Activated T-cell treated with anti-CD3 and anti-CD28 coated beads, Interleukin-2, amount 50 U/mL, for 4 hours (primary cell): ENCODE data around the gene BRD1. TPM values are rescaled to one million over a fixed set of nuclear protein-coding genes. Genes with fewer than 3 reads are reported as not detected.
"Not testable (repeated sequence)": the region's sequence is repeated elsewhere in the genome, so short reads cannot be mapped to it uniquely, and the experiment has no call there.

Experiments used
- ATAC-seq, 2 donors: fragments of 200-7000 bp; cut with Tn5 transposase; one replicate each; pipeline ENCODE4 v1.10.0; 2021
- DNase-seq: peaks from one replicate; pipeline ENCODE4 v3.0.0-alpha.2; 2020
- H3K27me3 Mint-ChIP-seq: one replicate; pipeline ENCODE4 v1.8.0; 2021; ENCODE audit warnings: low read depth, mixed read lengths
- H3K36me3 Mint-ChIP-seq: one replicate; pipeline ENCODE4 v1.8.0; 2022; ENCODE audit warnings: mixed read lengths; ENCODE audit not compliant: insufficient read depth
- H3K4me1 Mint-ChIP-seq: one replicate; pipeline ENCODE4 v1.8.0; 2021; ENCODE audit warnings: low read depth, mixed read lengths
- H3K4me3 Mint-ChIP-seq: one replicate; pipeline ENCODE4 v1.8.0; 2021; ENCODE audit warnings: mild to moderate bottlenecking, moderate library complexity, mixed read lengths
- H3K9me3 Mint-ChIP-seq: one replicate; pipeline ENCODE4 v1.8.0; 2021; ENCODE audit warnings: mixed read lengths
- total RNA-seq, 3 donors: library from RNA; stranded (reverse); gene quantifications; one replicate each; pipeline ENCODE4 v1.2.1, GENCODE V29; 2021

Gene BRD1
- total RNA-seq, 3 donors from 2014 or later: 26.8 to 34.9 (median 32.3) TPM

DNA sequence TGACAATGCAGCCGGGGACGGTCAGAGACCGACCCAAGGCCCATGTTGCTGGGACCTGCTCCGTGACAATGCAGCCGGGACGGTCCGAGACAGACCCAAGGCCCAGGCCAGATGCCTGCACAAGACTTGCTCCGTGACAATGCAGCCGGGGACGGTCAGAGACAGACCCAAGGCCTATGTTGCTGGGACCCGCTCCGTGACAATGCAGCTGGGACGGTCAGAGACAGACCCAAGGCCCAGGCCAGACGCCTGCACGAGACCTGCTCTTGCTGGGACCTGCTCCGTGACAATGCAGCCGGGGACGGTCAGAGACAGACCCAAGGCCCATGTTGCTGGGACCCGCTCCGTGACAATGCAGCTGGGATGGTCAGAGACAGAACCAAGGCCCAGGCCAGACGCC is 45.8 kb downstream of the BRD1 start:
- not testable (repeated sequence) for H3K27me3 Mint-ChIP-seq, H3K9me3 Mint-ChIP-seq, ATAC-seq, DNase-seq, H3K4me3 Mint-ChIP-seq
- H3K4me1 Mint-ChIP-seq: peaks cover 16% of the 10 kb centered on the region
- peaks cover 14% of the 10 kb centered on the region for H3K36me3 Mint-ChIP-seq

DNA sequence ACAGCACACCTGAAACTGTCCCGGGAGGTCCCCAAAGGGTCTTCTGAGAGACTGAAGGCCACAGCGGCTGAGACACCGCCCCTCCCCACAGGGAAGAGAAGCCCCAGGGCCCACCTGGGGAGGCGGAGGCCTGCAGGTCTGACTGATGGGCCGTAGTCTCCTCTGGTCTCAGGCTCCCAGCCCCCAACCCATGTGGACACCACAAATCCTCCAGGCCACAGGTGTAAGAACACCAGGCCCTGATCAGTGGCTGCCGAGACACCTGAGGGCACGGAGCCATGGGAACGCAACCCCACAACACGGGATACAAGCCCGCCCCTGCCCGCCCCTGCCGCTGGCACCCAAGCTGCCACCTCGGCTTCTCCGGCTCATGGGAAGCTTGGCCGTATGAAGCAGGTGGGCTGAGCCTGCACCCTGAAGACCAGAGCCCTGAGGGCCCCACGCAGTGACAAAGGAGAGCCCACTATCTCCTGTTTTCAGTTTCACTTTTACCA is 46.3 kb downstream of the BRD1 start:
- DNase-seq (no peak), ATAC-seq (no peak)
- H3K4me1 Mint-ChIP-seq: peaks cover 16% of the 10 kb centered on the region
- H3K4me3 Mint-ChIP-seq: no peak overlapping the region
- H3K9me3 Mint-ChIP-seq: no peaks in the 10 kb centered on the region
- no peaks in the 10 kb centered on the region for H3K27me3 Mint-ChIP-seq
- peaks cover 13% of the 10 kb centered on the region for H3K36me3 Mint-ChIP-seq

DNA sequence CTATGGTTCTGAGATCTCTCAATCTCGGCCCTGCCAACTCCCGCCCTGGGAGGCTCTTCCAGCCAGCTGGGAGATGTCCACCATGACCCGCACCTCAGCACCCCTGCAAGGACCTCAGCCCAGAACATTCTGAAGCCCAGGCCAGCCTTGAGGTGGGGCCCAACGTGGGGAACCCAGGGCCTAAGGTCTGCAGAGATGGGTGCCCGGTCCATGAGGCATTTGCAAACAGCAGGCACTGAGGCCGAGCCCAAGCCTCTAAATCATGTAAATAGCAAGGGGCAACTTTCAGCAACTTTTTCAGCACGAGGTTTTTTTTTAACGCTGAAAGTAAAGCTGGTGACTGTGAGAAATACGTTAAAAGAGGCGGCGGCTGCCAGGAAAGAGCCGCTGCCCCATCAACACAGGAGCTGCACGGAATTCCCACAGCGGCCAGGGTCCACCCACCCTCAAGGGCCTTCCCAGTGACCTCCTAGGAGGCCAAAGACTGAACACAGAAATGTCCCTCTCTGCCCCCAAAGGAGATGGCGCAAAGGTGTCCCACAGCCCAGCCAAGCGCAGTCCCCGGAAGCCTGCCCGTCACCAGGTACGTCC is 46.9 kb downstream of the BRD1 start:
- DNase-seq: no peak
- H3K36me3 Mint-ChIP-seq: peaks cover 9% of the 10 kb centered on the region
- no peak for ATAC-seq
- peaks cover 13% of the 10 kb centered on the region for H3K4me1 Mint-ChIP-seq
- H3K27me3 Mint-ChIP-seq: no peaks in the 10 kb centered on the region
- H3K4me3 Mint-ChIP-seq: no peak overlapping the region
- no peaks in the 10 kb centered on the region for H3K9me3 Mint-ChIP-seq

DNA sequence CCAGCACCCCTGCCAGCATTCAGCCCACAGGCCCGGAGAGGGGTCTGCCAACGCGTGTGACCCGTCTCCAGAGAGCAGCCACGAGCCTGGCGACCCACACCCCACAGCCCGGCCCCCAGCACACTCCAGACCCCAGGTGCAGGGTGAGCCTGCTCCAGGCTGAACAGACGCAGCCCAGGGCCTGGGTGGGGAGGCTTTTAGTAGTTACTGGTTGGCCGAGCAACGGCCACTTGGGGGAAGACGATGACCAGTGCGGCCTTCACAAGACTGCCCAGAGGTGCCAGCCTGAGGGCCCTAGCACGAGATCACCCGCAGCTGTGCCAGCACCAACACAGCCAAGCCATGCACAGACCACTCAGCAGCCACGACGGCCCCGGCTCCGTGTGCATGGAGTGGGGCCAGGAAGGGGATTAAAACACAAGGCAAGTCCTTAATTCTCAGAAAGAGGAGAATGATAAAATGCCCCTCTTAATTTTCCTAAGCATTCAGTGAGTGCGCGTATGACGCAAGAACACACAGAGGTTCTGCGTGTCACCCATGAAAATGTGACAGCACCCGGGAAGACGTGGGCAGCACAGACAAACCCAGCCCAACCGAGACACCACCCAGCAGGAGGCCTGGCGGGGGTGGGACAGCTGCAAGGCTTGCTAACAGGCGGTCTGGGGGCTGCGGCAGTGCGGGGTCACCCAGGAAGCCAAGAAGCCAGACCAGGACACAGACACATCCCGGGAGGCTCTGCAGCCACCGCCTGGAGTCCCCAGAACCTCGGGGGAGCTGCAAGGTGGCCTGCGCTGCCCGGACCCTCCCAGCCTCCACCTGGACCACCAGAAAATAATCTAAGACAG is 47.6 kb downstream of the BRD1 start:
- ATAC-seq: no peak
- H3K4me1 Mint-ChIP-seq: peaks cover 13% of the 10 kb centered on the region
- DNase-seq: no peak
- peaks cover 9% of the 10 kb centered on the region for H3K36me3 Mint-ChIP-seq
- H3K27me3 Mint-ChIP-seq: no peaks in the 10 kb centered on the region
- no peaks in the 10 kb centered on the region for H3K9me3 Mint-ChIP-seq
- no peak overlapping the region for H3K4me3 Mint-ChIP-seq

DNA sequence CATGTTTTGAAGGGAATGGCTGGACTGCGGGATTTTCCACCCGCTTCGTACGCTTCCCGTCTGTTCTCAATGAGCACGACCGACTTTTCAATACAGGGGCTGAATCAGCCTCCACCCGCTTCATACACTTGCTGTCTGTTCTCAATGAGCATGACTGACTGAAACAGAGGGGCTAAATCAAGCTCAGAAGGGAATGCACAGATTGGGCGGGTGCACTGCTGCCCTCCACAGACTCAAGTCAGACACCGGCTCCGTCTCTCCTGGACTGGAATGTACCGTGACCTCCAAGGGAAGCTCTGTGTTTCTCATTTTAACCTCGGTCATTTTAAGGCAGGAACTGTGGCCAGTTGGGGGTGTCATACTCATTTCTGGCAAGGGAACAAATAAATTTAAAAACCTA is 48.5 kb downstream of the BRD1 start:
- ATAC-seq: no peak
- H3K4me3 Mint-ChIP-seq: no peak overlapping the region
- H3K27me3 Mint-ChIP-seq: no peaks in the 10 kb centered on the region
- H3K4me1 Mint-ChIP-seq: peaks cover 13% of the 10 kb centered on the region
- peaks cover 13% of the 10 kb centered on the region for H3K36me3 Mint-ChIP-seq
- no peak for DNase-seq
- H3K9me3 Mint-ChIP-seq: no peaks in the 10 kb centered on the region

DNA sequence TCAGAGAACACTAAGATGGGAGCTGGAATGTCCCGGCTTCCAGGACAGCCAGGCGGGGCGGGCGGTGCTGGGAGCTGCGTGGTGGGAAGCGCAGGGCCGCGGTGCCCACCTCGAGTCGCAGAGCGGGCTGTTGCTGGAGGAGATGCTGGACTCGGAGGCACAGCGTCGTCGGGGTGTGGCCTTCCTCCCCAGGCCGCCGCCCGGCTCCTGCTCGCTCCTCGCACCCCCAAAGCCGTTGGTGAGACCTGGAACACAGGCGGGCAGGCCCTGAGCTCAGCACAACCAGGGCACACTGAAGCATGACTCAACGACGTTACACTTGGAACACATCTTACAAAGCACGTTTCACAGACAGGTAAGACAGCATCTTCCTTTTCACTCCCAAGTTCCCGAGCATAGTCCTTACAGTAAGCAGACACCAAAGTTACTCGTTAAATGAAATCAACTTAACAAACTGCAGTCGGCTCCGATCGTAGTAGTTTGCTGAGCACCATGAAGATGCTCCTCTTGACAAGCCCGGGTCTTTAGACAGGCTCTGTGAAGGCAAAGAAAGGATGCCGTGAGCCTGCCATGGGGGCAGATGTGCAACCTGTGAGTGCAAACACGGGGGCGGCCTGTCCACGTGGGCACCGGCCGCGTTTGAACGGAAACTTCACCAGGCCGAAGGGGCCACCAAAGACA is 50.0 kb downstream of the BRD1 start:
- no peak overlapping the region for H3K4me3 Mint-ChIP-seq
- peaks cover 18% of the 10 kb centered on the region for H3K36me3 Mint-ChIP-seq
- no peaks in the 10 kb centered on the region for H3K27me3 Mint-ChIP-seq
- no peak for ATAC-seq
- H3K9me3 Mint-ChIP-seq: no peaks in the 10 kb centered on the region
- DNase-seq: no peak
- peaks cover 16% of the 10 kb centered on the region for H3K4me1 Mint-ChIP-seq

DNA sequence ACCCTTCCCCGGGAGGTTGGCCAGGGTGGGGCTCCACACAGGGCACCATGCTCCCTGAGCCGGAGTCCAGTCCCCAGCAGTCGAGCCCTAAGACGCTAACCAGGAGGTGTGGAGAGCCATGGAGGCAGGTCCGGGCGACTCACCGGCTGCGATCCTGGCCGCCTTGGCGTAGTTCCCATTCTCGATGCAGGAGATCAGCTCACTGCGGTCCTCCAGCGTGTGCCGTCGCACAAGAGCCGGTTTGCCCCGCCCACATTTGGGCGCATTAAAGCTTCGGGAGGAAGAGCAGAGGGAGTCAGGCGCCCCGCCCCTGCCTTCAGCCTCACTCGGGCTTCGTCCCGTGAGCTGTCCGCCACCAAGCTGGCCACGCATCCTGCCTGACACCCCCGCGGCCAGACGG is 50.8 kb downstream of the BRD1 start:
- H3K27me3 Mint-ChIP-seq: no peaks in the 10 kb centered on the region
- no peaks in the 10 kb centered on the region for H3K9me3 Mint-ChIP-seq
- H3K36me3 Mint-ChIP-seq: peaks cover 18% of the 10 kb centered on the region
- peaks cover 13% of the 10 kb centered on the region for H3K4me1 Mint-ChIP-seq
- DNase-seq: no peak
- ATAC-seq: no peak
- H3K4me3 Mint-ChIP-seq: no peak overlapping the region

DNA sequence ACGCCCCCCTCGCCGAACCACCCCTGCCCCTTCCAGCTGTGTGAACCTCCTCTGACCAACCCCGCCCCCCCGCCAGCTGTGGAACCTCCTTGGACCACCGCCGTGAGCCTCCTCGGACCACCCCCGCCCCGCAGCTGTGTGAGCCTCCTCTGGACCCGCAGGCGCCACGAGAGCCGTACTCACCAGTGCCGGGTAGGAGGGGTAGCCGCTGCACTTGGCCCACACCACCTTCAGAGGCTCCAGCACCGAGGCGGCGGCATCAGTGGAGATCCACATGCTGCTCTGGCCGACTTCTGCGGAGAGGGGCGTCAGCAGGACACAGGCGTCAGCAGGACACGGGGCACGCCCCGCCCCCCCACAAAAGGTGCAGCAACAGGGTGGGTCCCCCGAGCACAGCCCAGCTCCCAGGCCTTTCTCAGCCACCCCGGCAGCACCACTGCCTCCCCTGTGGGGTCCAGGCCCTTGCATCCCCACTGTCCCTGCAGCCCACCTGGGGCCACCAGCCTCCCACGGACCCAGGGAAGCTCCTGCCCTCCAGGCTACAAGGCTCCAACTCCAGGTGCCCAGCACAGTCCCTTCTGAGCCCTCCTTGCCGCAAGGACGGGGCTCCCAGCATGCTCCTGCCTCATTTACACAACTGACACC is 51.7 kb downstream of the BRD1 start:
- H3K27me3 Mint-ChIP-seq: no peaks in the 10 kb centered on the region
- no peak for ATAC-seq

DNA sequence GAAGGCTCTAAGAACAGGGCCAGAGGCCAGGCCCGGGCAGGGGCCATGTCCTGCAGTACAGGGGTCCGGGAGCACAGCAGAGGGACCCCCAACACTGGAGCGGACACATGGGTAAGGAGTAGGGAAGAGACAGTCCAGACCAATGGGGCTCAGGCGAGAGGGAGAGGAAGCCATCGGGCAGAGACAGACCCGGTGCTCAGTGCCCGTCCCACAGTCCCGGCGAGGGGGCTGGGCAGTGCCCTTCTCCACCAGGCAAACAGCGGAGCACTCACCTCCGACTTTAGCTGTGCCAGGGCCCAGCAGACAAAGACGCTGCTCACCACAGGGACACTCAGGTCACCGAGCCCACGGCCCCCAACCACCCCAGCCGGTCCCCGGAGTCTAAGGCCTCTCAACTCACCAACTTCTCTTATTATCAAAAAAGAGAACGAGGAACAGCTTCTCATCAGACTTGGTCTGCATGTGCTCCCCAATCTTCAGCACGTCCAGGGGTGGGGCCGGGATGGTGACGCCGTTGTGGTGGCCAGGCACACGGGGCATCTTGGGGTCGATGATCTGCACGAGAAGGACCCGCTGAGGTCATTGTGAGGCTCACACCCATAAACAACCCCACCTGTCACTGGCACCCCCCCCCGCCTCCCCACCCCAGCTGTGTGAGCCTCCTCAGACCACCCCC is 52.3 kb downstream of the BRD1 start:
- H3K4me1 Mint-ChIP-seq: peaks cover 10% of the 10 kb centered on the region
- H3K9me3 Mint-ChIP-seq: no peaks in the 10 kb centered on the region
- ATAC-seq: no peak

More for the DNA sequence above, 51.7 kb downstream of the BRD1 start:
- Mint-ChIP-seq H3K4me1 (peaks cover 10% of the 10 kb centered on the region), H3K9me3 (no peaks in the 10 kb centered on the region), H3K36me3 (peaks cover 16% of the 10 kb centered on the region), H3K4me3 (no peak overlapping the region)
- no peak for DNase-seq

DNA sequence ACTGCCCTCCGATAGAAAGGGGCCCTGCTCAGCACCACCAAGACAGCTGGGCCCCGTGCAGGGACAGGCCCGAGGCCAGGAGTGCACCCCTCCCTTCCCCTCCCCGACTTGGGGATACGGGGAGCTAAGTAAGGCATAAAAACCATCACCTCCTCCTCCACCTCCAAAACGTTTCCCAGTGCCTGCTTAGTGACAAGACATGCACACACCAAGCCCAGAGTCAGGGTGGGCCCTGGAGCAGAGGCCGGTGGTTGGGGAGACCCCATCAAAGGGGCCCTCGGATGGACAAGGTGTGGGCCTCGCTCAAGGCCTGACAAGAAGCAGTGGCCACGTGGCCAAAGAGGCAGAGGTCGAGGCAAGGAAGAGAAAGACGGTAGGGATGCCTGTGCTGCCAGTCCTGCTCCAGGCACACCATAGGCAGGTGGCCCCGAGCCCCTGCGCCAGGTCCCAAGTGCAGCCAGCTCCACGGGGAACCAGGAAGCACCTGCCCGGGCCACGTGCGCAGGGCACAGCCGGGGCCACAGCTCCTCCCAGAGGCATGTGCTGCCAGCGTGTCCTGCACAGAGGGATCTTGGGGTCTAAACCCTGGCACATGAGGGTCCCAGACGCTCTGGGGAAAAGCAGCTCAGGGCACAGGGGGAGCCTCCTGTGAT is 53.0 kb downstream of the BRD1 start:
- no peaks in the 10 kb centered on the region for H3K9me3 Mint-ChIP-seq
- H3K4me3 Mint-ChIP-seq: no peak overlapping the region
- no peaks in the 10 kb centered on the region for H3K27me3 Mint-ChIP-seq
- ATAC-seq (no peak), DNase-seq (no peak)
- H3K36me3 Mint-ChIP-seq: peaks cover 16% of the 10 kb centered on the region
- peaks cover 10% of the 10 kb centered on the region for H3K4me1 Mint-ChIP-seq

More for the DNA sequence above, 52.3 kb downstream of the BRD1 start:
- no peak overlapping the region for H3K4me3 Mint-ChIP-seq
- no peak for DNase-seq
- H3K36me3 Mint-ChIP-seq: peaks cover 16% of the 10 kb centered on the region
- H3K27me3 Mint-ChIP-seq: no peaks in the 10 kb centered on the region

DNA sequence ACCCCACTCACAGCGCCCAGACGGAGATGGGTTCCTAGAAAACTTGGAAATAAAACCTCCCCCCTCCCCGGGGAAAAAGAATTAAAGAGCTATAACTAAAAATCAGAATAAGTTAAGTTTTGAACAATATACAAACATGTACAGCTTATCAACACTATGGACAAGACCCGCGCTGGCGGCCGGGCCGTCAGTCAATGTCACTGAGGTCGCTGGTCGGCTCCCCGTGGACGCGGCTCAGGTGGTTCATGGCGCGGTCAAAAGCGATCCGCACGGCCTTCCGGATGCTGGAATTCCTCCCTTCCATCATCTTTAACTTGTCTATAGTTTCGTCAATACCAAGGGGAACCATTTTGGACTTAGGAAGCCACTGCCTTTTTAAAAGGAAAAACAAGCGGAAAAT is 53.6 kb downstream of the BRD1 start:
- H3K27me3 Mint-ChIP-seq: no peaks in the 10 kb centered on the region
- peaks cover 10% of the 10 kb centered on the region for H3K4me1 Mint-ChIP-seq
- no peaks in the 10 kb centered on the region for H3K9me3 Mint-ChIP-seq
- ATAC-seq (no peak), DNase-seq (no peak)
- H3K36me3 Mint-ChIP-seq: peaks cover 16% of the 10 kb centered on the region
- H3K4me3 Mint-ChIP-seq: no peak overlapping the region

DNA sequence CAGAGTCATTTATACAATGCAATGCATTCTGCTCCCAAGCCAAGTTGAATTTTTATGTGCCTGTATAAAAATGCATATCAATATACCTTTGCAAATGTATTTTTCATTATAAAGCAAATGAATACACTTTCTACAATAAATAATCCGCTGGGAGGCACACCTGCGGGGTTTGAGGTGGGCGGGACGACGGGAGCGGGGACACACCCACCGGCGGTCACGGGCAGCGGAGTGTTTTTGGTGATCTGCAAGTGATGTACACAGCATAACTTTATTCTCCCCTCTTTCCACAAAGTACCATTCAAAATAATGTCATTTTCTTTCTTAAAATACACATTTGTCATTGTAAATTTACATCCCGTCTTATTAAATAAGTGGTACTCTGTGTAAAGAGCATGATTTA is 54.1 kb downstream of the BRD1 start:
- ATAC-seq: no peak
- peaks cover 16% of the 10 kb centered on the region for H3K36me3 Mint-ChIP-seq
- peaks cover 10% of the 10 kb centered on the region for H3K4me1 Mint-ChIP-seq

DNA sequence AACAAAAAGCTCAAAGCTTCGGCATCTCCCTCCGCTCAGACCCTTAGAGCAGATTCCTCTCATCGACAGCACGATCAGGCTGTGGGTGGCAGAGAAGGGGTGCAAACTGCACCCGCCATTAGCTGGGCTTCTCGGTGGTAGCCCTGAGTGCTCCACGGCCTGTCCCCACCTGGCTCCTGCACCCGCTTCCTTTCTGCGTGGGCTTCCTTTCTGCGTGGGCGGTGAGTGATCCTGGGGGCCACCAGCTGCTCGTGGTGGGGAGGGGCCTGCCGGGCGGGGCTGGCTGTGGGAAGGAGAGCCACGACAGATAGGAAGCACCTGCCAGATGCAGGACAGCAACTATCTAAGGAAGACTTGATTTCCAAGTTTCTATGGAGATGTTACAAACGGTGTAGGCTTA is 55.0 kb downstream of the BRD1 start:
- no peak for ATAC-seq
- Mint-ChIP-seq H3K9me3 (no peaks in the 10 kb centered on the region), H3K36me3 (peaks cover 14% of the 10 kb centered on the region), H3K4me1 (peaks cover 10% of the 10 kb centered on the region), H3K27me3 (no peaks in the 10 kb centered on the region), H3K4me3 (no peak overlapping the region)
- no peak for DNase-seq

More for the DNA sequence above, 54.1 kb downstream of the BRD1 start:
- Mint-ChIP-seq H3K27me3 (no peaks in the 10 kb centered on the region), H3K4me3 (no peak overlapping the region), H3K9me3 (no peaks in the 10 kb centered on the region)
- DNase-seq: no peak
